SK-N-SH treated with all-trans-retinoic acid at 6 μM for 48 hours (cell line): Measurements from ENCODE around the gene PLPPR5.

Experiments used
- ARNTL ChIP-seq: fragments of 450-650 bp; formaldehyde crosslinking; IDR thresholded peaks from 2 replicates; pipeline ENCODE4 v1.5.0; 2020; ENCODE audit warnings: low read depth, mild to moderate bottlenecking, moderate library complexity, borderline replicate concordance
- ISL1 ChIP-seq: fragments of 250-450 bp; sonication (Bioruptor Pico); IDR thresholded peaks from 2 replicates; pipeline ENCODE4 v2.1.2; 2022; ENCODE audit warnings: mild to moderate bottlenecking, moderate library complexity
- OSR1 ChIP-seq: fragments of 250-450 bp; sonication (Bioruptor Pico); IDR thresholded peaks from 2 replicates; pipeline ENCODE4 v1.8.0; 2022; ENCODE audit warnings: moderate library complexity, mild to moderate bottlenecking, inconsistent platforms
- TCF4 ChIP-seq: fragments of 250-450 bp; sonication (Bioruptor Pico); IDR thresholded peaks from 2 replicates; pipeline ENCODE4 v1.8.0; 2021; ENCODE audit warnings: mild to moderate bottlenecking, moderate library complexity, borderline replicate concordance
- ZFP3 ChIP-seq: fragments of 250-450 bp; sonication (Bioruptor Pico); IDR thresholded peaks from 2 replicates; pipeline ENCODE4 v1.5.0; 2020; ENCODE audit warnings: mild to moderate bottlenecking, moderate library complexity
- ZNF565 ChIP-seq: fragments of 450-650 bp; formaldehyde crosslinking; conservative IDR thresholded peaks from 2 replicates; pipeline ENCODE4 v1.5.0; 2020; ENCODE audit warnings: low read depth, mild to moderate bottlenecking, moderate library complexity
- ZNF70 ChIP-seq: fragments of 450-650 bp; formaldehyde crosslinking; IDR thresholded peaks from 2 replicates; pipeline ENCODE4 v1.5.0; 2020; ENCODE audit warnings: mild to moderate bottlenecking, moderate library complexity
- ZNF8 ChIP-seq: fragments of 450-650 bp; formaldehyde crosslinking; IDR thresholded peaks from 2 replicates; pipeline ENCODE4 v1.5.0; 2020; ENCODE audit warnings: mild to moderate bottlenecking, moderate library complexity
- TF ChIP-seq, protein P1 (sequence below): fragments of 250-450 bp; sonication (Bioruptor Pico); IDR thresholded peaks from 2 replicates; pipeline ENCODE4 v1.5.1; 2020; ENCODE audit warnings: low read depth, mild to moderate bottlenecking, moderate library complexity
- TF ChIP-seq, protein P2 (sequence below): fragments of 250-450 bp; sonication (Bioruptor Pico); IDR thresholded peaks from 2 replicates; pipeline ENCODE4 v1.5.0; 2020; ENCODE audit warnings: mild to moderate bottlenecking, moderate library complexity

DNA sequence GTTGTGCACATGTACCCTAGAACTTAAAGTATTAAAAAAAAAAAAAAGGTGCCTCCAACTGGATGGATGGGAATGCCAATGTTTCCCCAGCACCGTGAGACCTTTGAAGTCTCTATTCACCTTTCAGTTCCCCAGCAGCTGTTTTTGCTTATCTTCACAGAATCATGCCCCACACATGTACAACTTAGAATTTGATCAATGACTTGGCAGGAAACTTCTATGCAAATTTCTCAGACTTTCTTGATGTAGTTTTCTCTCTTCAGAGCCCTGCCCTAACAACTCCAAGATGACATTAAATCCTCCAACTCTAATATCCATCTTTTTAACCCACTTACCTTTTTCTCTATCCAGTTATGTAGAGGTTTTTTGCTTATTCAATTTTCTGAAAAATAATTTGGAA, 144.3 kb downstream of the PLPPR5 start:
- TF ChIP-seq ZNF565 (CRISPR knock-in tag), result no peak
- TF ChIP-seq, protein P1, sequence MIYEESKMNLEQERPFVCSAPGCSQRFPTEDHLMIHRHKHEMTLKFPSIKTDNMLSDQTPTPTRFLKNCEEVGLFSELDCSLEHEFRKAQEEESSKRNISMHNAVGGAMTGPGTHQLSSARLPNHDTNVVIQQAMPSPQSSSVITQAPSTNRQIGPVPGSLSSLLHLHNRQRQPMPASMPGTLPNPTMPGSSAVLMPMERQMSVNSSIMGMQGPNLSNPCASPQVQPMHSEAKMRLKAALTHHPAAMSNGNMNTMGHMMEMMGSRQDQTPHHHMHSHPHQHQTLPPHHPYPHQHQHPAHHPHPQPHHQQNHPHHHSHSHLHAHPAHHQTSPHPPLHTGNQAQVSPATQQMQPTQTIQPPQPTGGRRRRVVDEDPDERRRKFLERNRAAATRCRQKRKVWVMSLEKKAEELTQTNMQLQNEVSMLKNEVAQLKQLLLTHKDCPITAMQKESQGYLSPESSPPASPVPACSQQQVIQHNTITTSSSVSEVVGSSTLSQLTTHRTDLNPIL (CRISPR knock-in tag), result no peak
- no peak for TF ChIP-seq ARNTL (CRISPR knock-in tag)
- no peak for TF ChIP-seq TCF4 (CRISPR knock-in tag)
- TF ChIP-seq ISL1 (CRISPR knock-in tag), result no peak
- no peak for TF ChIP-seq ZFP3 (CRISPR knock-in tag)
- TF ChIP-seq OSR1 (CRISPR knock-in tag), result no peak
- no peak for TF ChIP-seq ZNF70 (CRISPR knock-in tag)
- TF ChIP-seq, protein P2, sequence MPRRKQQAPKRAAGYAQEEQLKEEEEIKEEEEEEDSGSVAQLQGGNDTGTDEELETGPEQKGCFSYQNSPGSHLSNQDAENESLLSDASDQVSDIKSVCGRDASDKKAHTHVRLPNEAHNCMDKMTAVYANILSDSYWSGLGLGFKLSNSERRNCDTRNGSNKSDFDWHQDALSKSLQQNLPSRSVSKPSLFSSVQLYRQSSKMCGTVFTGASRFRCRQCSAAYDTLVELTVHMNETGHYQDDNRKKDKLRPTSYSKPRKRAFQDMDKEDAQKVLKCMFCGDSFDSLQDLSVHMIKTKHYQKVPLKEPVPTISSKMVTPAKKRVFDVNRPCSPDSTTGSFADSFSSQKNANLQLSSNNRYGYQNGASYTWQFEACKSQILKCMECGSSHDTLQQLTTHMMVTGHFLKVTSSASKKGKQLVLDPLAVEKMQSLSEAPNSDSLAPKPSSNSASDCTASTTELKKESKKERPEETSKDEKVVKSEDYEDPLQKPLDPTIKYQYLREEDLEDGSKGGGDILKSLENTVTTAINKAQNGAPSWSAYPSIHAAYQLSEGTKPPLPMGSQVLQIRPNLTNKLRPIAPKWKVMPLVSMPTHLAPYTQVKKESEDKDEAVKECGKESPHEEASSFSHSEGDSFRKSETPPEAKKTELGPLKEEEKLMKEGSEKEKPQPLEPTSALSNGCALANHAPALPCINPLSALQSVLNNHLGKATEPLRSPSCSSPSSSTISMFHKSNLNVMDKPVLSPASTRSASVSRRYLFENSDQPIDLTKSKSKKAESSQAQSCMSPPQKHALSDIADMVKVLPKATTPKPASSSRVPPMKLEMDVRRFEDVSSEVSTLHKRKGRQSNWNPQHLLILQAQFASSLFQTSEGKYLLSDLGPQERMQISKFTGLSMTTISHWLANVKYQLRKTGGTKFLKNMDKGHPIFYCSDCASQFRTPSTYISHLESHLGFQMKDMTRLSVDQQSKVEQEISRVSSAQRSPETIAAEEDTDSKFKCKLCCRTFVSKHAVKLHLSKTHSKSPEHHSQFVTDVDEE (CRISPR knock-in tag), result no peak
- TF ChIP-seq ZNF8 (CRISPR knock-in tag), result no peak
